ENCODE measurements around the gene SLC35B1. TPM values are rescaled to one million over a fixed set of nuclear protein-coding genes. Genes with fewer than 3 reads are reported as not detected.

SLC35B1 gene
- total RNA-seq, 1 experiment from 2014 or later: 104 TPM

GRCh38 chr17:49692751-49693150 is 15.0 kb downstream of the SLC35B1 start:
- H3K36me3 ChIP-seq (ENCODE audit: insufficient read depth, low read length, poor library complexity, severe bottlenecking): no peaks in the 10 kb centered on the region
- peaks cover 5% of the 10 kb centered on the region for H3K4me1 ChIP-seq (ENCODE audit: insufficient read depth, low read length, poor library complexity, severe bottlenecking)
- H3K4me3 ChIP-seq (ENCODE audit: low read depth, low read length, poor library complexity, severe bottlenecking): no peak overlapping the region
- no peak for TF ChIP-seq EZH2 (IDR thresholded peaks at IDR 0.05; ENCODE audit: borderline replicate concordance, low read depth, low read length, poor library complexity, severe bottlenecking)
- no peak for TF ChIP-seq CTCF (conservative IDR thresholded peaks at IDR 0.05; ENCODE audit: low read depth, low read length)
- POLR2A ChIA-PET (ENCODE audit: low non-redundant PET): no interaction called here
- no peaks in the 10 kb centered on the region for H3K27me3 ChIP-seq (replicated peaks; ENCODE audit: insufficient read depth, low read depth, low read length, poor library complexity)
- no peak overlapping the region for H3K27ac ChIP-seq (ENCODE audit: low read depth, low read length, poor library complexity, severe bottlenecking)
- CTCF ChIA-PET: interaction anchor here (1.1 kb wide), 1 partner anchor 136 kb away, joined by 3 read pairs; no protein-coding TSS in a partner anchor
- no peak for DNase-seq (ENCODE audit: low spot score)
- intact Hi-C loops (cut with micrococcal nuclease; ENCODE audit: unreplicated experiment): loop anchor here (10.0 kb wide), 1 partner anchor 258 kb away; no protein-coding TSS in a partner anchor
- no TSS peak for BruUV-seq (replicated peaks)
- H3K9me3 ChIP-seq (ENCODE audit: low read depth, low read length, poor library complexity, severe bottlenecking): no peaks in the 10 kb centered on the region

DNA sequence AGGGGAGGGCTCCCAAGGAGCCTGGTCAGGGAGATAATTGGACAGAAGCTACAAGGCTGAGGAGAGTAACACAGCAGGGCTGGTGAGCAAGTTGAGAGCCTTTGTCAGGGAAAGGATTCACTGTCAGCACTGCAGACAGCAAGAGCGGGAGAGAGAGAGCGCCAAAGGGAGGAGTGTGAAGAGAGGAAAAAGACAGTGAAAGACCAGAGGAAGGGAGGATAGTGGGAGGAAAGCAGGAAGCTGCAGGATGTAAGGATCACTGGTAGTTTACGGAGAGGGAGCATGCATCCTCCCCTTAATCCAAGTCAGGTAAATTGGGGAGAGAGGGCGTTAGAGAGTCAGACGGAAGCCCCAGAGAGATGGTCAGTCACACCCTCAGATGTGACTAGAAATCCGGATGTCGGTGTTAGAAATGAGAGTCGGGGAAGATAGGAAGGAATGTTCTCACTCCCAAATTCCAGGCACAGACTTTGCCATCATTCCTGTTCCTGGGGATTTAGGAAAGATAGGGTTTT is 16.0 kb downstream of the SLC35B1 start:
- CTCF ChIA-PET: interaction anchor here (0.8 kb wide), 1 partner anchor 124 kb away, joined by 3 read pairs; no protein-coding TSS in a partner anchor
- Histone ChIP-seq H3K4me3 (ENCODE audit: low read depth, low read length, poor library complexity, severe bottlenecking) (no peak overlapping the region), H3K36me3 (ENCODE audit: insufficient read depth, low read length, poor library complexity, severe bottlenecking) (no peaks in the 10 kb centered on the region), H3K27ac (ENCODE audit: low read depth, low read length, poor library complexity, severe bottlenecking) (no peak overlapping the region), H3K9me3 (ENCODE audit: low read depth, low read length, poor library complexity, severe bottlenecking) (no peaks in the 10 kb centered on the region), H3K27me3 (replicated peaks; ENCODE audit: insufficient read depth, low read depth, low read length, poor library complexity) (no peaks in the 10 kb centered on the region), H3K4me1 (ENCODE audit: insufficient read depth, low read length, poor library complexity, severe bottlenecking) (peaks cover 7% of the 10 kb centered on the region)
- no peak for TF ChIP-seq CTCF (conservative IDR thresholded peaks at IDR 0.05; ENCODE audit: low read depth, low read length)
- POLR2A ChIA-PET (ENCODE audit: low non-redundant PET): no interaction called here
- BruUV-seq (replicated peaks): no TSS peak
- no peak for DNase-seq (ENCODE audit: low spot score)
- intact Hi-C loops (cut with micrococcal nuclease; ENCODE audit: unreplicated experiment): loop anchor here (10.0 kb wide), 1 partner anchor 257 kb away; no protein-coding TSS in a partner anchor

GRCh38 chr17:49691086-49691676 is 16.6 kb downstream of the SLC35B1 start:
- BruUV-seq (replicated peaks): no TSS peak
- TF ChIP-seq EZH2 (IDR thresholded peaks at IDR 0.05; ENCODE audit: borderline replicate concordance, low read depth, low read length, poor library complexity, severe bottlenecking) (no peak), CTCF (conservative IDR thresholded peaks at IDR 0.05; ENCODE audit: low read depth, low read length) (no peak)
- no peak for DNase-seq (ENCODE audit: low spot score)
- Histone ChIP-seq H3K36me3 (ENCODE audit: insufficient read depth, low read length, poor library complexity, severe bottlenecking) (no peaks in the 10 kb centered on the region), H3K9me3 (ENCODE audit: low read depth, low read length, poor library complexity, severe bottlenecking) (no peaks in the 10 kb centered on the region), H3K27me3 (replicated peaks; ENCODE audit: insufficient read depth, low read depth, low read length, poor library complexity) (no peaks in the 10 kb centered on the region), H3K4me3 (ENCODE audit: low read depth, low read length, poor library complexity, severe bottlenecking) (no peak overlapping the region), H3K27ac (ENCODE audit: low read depth, low read length, poor library complexity, severe bottlenecking) (no peak overlapping the region), H3K4me1 (ENCODE audit: insufficient read depth, low read length, poor library complexity, severe bottlenecking) (peaks cover 7% of the 10 kb centered on the region)
- ChIA-PET POLR2A (ENCODE audit: low non-redundant PET) (no interaction called here), CTCF (interaction anchor here (0.8 kb wide), 1 partner anchor 124 kb away, joined by 3 read pairs; no protein-coding TSS in a partner anchor)
- intact Hi-C loops (cut with micrococcal nuclease; ENCODE audit: unreplicated experiment): loop anchor here (10.0 kb wide), 1 partner anchor 256 kb away; no protein-coding TSS in a partner anchor
